SKM-1 (cell line): Measurements from ENCODE around the gene TMEM163.
"Not testable (repeated sequence)": the region's sequence is repeated elsewhere in the genome, so short reads cannot be mapped to it uniquely, and the experiment has no call there.

ENCODE experiments used
- DNase-seq: peaks from one replicate; lab custom pipeline; 2025; ENCODE audit not compliant: unreplicated experiment; lab: John Stamatoyannopoulos, UW

TMEM163 gene

GRCh38 chr2:134583462-134583861, 135.3 kb downstream of the TMEM163 start:
- no peak for DNase-seq

GRCh38 chr2:134582547-134582899, 136.3 kb downstream of the TMEM163 start:
- DNase-seq: no peak

DNA sequence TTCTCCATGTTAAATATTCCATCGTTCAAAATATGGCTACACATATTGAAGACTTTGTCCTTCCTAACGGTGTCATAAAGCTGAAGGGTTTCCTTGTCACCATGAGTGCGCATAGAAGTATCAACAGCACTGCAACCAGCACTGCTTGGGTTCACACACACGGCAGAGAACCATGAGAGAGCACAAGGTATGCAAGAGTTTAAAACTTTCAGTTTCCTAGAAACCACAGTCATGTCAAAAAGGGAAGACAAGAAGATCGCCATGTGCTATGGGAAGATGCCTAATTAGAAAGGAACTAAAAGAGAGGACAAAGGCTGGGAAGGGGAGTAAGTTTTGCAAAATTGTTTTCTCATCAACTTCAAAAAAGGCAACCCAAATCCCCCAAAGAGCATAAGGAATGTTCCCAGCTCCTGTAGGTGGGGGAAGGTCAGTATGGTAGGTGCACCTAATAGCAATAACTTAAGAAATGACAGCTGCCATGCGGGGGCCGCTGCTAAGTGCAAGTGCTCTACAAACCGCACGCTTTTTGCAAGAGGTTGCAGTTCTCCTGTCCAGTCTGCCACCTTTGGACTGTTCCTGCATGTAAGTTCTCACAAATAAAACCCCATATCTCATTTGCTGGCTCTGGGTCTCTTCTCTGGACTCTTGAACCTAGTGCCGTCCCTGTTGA, 136.8 kb downstream of the TMEM163 start:
- no peak for DNase-seq

- no peak for DNase-seq
Observed at GRCh38 chr2:134578316-134578715, 140.5 kb downstream of the TMEM163 start.

DNA sequence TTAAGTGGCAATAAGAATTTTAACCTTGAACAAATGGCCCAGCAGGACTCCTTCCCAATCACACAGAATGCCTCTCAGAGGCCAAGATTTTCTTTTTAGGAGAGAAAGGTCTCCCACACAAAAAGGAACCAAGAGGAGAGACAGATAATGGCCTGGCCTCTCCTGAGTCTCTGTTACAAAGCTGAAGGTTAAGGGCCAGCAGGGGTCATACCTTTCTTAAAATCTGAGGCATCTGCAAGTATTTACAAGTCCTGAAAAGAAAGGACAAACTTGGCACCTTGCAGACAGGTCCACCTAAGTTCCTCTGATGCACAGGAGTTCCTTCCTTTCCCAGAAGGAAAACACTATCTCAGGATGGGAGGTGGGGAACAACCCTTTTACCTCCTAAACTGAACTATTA, 142.3 kb downstream of the TMEM163 start:
- no peak for DNase-seq

GRCh38 chr2:134575888-134576287, 142.9 kb downstream of the TMEM163 start:
- DNase-seq: no peak

- no peak for DNase-seq
Observed at GRCh38 chr2:134574611-134575330, 144.0 kb downstream of the TMEM163 start.

DNA sequence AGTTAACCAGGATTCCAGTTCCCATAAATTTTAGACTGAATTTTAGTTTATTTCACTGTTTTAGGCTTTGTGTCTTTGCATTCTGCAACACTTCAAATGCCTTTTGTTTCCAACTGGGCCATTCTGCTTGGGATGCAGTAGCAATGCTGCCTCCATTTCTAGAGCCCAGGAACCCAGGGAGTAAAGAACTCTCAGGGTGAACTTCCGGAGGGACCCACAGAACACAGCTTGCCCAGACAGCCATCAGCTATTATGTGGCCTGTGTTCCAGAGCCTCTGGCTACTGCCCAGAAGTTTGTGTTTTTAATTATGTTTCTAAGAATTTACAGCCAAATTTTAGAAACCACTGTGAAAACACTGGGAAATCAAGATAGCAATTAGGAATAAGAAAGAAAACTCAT, 145.1 kb downstream of the TMEM163 start:
- DNase-seq: no peak

DNA sequence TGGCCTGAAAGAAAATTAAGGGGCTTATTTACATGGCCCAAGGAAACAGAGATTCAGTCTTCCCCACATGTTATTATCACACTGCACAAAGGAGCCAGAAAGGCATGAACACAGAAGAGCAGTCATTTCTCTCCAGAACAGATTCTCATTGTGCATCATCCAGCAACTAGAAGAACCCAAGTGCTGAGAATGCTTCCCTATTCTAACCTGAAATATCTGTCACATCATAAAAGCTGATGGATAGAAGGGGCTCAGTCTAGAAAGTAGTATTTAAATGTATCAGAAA, 145.8 kb downstream of the TMEM163 start:
- DNase-seq: no peak

DNA sequence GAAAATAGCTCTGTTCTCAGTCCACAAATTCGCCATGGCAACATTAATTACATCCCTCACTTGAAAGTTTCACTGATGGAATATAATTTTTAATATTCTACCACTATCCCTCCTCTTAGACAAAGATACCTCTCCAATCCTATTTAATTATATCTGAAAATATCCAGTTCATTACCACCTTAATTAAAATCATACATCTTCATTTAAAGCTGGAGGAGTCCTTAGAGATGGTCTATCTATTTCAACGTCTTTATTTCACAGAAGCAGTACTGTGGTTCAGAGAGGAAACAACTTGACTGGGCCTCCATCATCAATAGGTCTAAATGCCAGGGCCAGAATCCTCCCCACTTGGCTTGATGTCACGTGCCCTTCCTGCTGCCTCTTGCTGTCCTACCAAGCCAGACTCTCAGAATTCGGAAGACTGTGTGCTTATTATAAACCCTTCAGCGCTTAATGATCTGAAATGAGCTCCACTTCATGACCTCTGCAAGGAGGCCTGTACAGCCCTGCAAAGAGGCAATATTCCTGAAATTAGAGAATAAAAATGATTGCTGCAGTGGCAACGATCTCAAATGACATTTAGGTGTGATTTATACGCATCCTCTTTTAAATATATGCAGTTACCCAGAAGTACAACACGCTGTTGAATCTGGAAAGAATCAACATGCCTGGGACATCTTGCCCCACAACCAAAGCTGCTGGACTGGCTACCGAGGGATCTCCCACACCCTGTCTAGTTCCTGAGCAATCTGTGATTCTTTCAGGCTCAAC, 146.3 kb downstream of the TMEM163 start:
- DNase-seq: no peak

GRCh38 chr2:134570676-134571075, 148.1 kb downstream of the TMEM163 start:
- no peak for DNase-seq

DNA sequence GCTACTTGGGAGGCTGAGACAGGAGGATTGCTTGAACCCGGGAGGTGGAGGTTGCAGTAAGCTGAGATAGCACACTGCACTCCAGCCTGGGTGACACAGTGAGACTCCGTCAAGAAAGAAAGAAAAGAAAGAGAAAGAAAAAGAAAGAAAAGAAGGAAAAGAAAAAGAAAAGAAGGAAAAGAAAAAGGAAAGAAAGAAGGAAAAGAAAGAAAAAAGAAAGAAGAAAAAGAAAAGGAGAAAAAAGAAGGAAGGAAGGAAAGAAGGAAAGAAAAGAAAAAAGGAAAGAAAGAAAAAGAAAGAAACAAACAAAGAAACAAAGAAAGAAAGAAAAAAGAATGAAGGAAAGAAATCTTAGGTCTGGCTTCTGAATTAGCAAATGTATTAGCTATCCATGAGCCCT, 150.4 kb downstream of the TMEM163 start:
- DNase-seq: no peak

GRCh38 chr2:134567666-134568065, 151.1 kb downstream of the TMEM163 start:
- no peak for DNase-seq

- not testable (repeated sequence) for DNase-seq
Observed at GRCh38 chr2:134564955-134565354, 153.8 kb downstream of the TMEM163 start.

DNA sequence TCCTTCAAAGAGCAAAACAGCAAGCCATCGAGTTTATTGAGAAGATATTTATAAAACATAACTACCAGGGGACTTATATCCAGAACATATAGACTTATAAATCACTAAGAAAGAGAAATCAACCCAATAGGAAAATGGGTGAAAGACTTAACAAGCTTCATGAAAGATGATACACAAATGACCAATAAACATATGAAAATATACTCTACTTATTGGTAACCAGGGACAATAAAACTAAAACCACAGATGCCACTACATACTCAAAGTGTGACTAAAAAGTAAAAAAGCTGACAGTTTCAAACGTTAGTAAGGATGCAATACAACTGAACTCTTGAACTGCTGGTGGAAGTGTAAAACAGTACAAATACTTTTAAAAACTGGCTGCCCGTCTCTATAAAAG, 154.3 kb downstream of the TMEM163 start:
- DNase-seq: no peak

GRCh38 chr2:134558208-134558830, 160.5 kb downstream of the TMEM163 start:
- DNase-seq: no peak

GRCh38 chr2:134555411-134555810, 163.4 kb downstream of the TMEM163 start:
- DNase-seq: no peak

- DNase-seq: no peak
Observed at GRCh38 chr2:134553657-134554056, 165.1 kb downstream of the TMEM163 start.

DNA sequence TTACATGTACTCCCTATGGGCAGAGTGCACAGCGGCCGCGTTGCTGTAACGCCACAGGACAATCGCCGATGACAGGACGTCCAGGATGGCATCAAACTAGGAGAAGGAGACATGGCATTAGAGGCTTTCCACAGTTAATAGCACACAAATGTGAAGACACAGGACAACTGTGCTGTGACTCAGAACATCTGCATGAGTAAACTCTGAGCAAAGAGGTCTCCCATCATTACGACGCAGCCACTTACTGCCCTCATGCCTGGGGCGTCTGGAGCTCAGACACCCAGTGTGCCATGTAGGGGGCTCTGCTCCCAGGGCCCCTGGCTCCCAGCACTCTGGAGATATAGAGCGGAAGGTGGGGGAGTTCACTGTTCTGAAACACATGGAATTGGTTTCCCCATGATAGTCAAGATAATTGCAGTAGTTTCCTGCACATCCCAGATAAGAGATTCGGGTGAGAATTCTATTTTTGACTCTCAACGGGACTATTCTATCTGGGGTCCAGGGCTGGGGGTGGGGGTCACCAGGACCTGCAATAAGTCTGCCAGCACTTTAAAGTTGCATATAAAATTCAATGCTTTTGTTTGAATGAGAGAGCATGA, 168.1 kb downstream of the TMEM163 start:
- DNase-seq: no peak

GRCh38 chr2:134549104-134549503, 169.7 kb downstream of the TMEM163 start:
- DNase-seq: no peak

DNA sequence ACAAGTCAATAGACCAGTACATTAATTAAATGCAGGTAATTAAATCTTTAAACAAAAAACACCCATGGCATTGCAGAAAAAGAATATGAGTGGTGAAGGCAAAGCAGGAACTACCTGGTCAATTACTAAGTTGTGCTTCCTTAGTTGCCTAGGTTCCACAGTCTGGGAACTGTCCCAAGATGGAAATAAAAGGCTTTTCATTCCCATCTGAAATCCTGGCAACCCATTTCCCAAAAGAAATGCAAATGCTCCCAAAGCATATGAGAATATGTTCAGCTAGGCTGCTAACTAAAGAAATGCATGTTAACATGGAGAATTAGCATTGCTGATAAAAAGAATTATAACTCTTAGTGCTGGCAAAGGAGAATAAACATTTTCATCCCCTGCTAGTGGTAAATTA, 177.8 kb downstream of the TMEM163 start:
- no peak for DNase-seq
